K562 (cell line): ENCODE data around the gene DCAKD. TPM values are rescaled to one million over a fixed set of nuclear protein-coding genes. Genes with fewer than 3 reads are reported as not detected.

ENCODE experiments used
- BDP1 ChIP-seq: IDR thresholded peaks from 3 replicates; pipeline ENCODE4 v1.6.1; 2011; ENCODE audit not compliant: insufficient read length, insufficient read depth
- C11orf30 ChIP-seq: fragments of 450-650 bp; IDR thresholded peaks from 2 replicates; pipeline ENCODE4 v1.6.1; 2016; ENCODE audit warnings: low read depth, mild to moderate bottlenecking
- DNMT1 ChIP-seq: fragments of 450-650 bp; IDR thresholded peaks from 2 replicates; pipeline ENCODE4 v1.6.1; 2016; ENCODE audit warnings: antibody characterized with exemption, mild to moderate bottlenecking
- E2F3 ChIP-seq: fragments of 250-450 bp; sonication (Bioruptor Pico); IDR thresholded peaks from 2 replicates; pipeline ENCODE4 v1.4.0; 2020; ENCODE audit warnings: mild to moderate bottlenecking
- FOXP1 ChIP-seq: sonication (generic); formaldehyde crosslinking; IDR thresholded peaks from 2 replicates; pipeline ENCODE4 v1.8.0; 2022; ENCODE audit warnings: mild to moderate bottlenecking, missing genetic modification reagents
- HDAC3 ChIP-seq: fragments of 450-650 bp; IDR thresholded peaks from 2 replicates; pipeline ENCODE4 v1.6.1; 2018; ENCODE audit warnings: borderline replicate concordance, mild to moderate bottlenecking, moderate library complexity; ENCODE audit not compliant: partially characterized antibody
- PYGO2 ChIP-seq: fragments of 450-650 bp; IDR thresholded peaks from 2 replicates; pipeline ENCODE4 v1.6.1; 2016; ENCODE audit warnings: mild to moderate bottlenecking, missing genetic modification characterization, moderate library complexity, missing compliant biosample characterization
- RFX5 ChIP-seq: IDR thresholded peaks from 2 replicates; pipeline ENCODE4 v1.6.1; 2011; ENCODE audit warnings: low read depth, mild to moderate bottlenecking, improper control_type of control experiment, low read length
- RFX7 ChIP-seq: fragments of 250-450 bp; sonication (Bioruptor Pico); IDR thresholded peaks from 2 replicates; pipeline ENCODE4 v1.5.1; 2021; ENCODE audit warnings: mild to moderate bottlenecking
- SMC3 ChIP-seq: conservative IDR thresholded peaks from 2 replicates; pipeline ENCODE4 v1.6.1; 2011; ENCODE audit warnings: low read depth, low read length, improper control_type of control experiment; ENCODE audit not compliant: insufficient read depth
- TSC22D4 ChIP-seq: fragments of 450-650 bp; IDR thresholded peaks from 2 replicates; pipeline ENCODE4 v1.6.1; 2016; ENCODE audit warnings: missing genetic modification characterization, missing biosample characterization, control low read depth
- ZNF133 ChIP-seq: fragments of 250-450 bp; sonication (Bioruptor Pico); IDR thresholded peaks from 2 replicates; pipeline ENCODE4 v1.4.0; 2020; ENCODE audit warnings: mild to moderate bottlenecking
- ZNF431 ChIP-seq: sonication (generic); formaldehyde crosslinking; IDR thresholded peaks from 2 replicates; pipeline ENCODE4 v1.8.0; 2022; ENCODE audit warnings: mild to moderate bottlenecking, missing genetic modification reagents
- polyA plus RNA-seq, 8 experiments: library from polyadenylated mRNA; depleted of rRNA in 4 of 8; stranded (reverse) in 5 of 8; unstranded in 3 of 8; fragments of >200 nt; fragmentation: Nextera tagmentation in 2 of 8; fragmentation: Illumina TruSeq in 1 of 8; extraction: Ambion mirVana in 2 of 8; extraction: Trizol in 1 of 8; gene quantifications; 2 replicates each; pipeline versions ENCODE4 v1.2.1 to v1.2.3, GENCODE V29; 2011 to 2014; ENCODE audit warnings: inconsistent platforms in 1 of 8, missing spikeins in 1 of 8
- total RNA-seq, 7 experiments: library from RNA; depleted of rRNA in 6 of 7; stranded (reverse); fragments of >200 nt in 6 of 7; fragmentation: Illumina TruSeq in 2 of 7; extraction: Trizol in 2 of 7; gene quantifications; 2 replicates each; pipeline versions ENCODE4 v1.2.1 to v1.2.3, GENCODE V29; 2011 to 2021; ENCODE audit warnings: low replicate concordance in 1 of 7
- TF ChIP-seq, protein P1 (sequence below): sonication (generic); formaldehyde crosslinking; IDR thresholded peaks from 2 replicates; pipeline ENCODE4 v1.8.1; 2023; ENCODE audit warnings: mild to moderate bottlenecking, missing genetic modification reagents
- TF ChIP-seq, protein P2 (sequence below), 3 experiments: IDR thresholded peaks in 2 of 3; conservative IDR thresholded peaks in 1 of 3; 2 replicates each; pipeline ENCODE4 v1.5.1; 2011 to 2012; ENCODE audit warnings: low read length in 3 of 3, mild to moderate bottlenecking in 3 of 3, control low read depth in 2 of 3, improper control_type of control experiment in 1 of 3, inconsistent platforms in 1 of 3, low read depth in 1 of 3, mixed read lengths in 1 of 3, moderate library complexity in 1 of 3; ENCODE audit not compliant: insufficient read depth in 2 of 3
- TF ChIP-seq, protein P3 (sequence below), 2 experiments: fragments of 450-650 bp in 1 of 2; sonication (generic) in 1 of 2; formaldehyde crosslinking; conservative IDR thresholded peaks; 2 replicates each; pipeline versions ENCODE4 v1.4.0 to v1.8.1; 2020 to 2022; ENCODE audit warnings: mild to moderate bottlenecking in 1 of 2, missing genetic modification reagents in 1 of 2
- TF ChIP-seq, protein P4 (sequence below), 3 experiments: fragments of 200-800 bp in 1 of 3; fragments of 250-450 bp in 1 of 3; fragments of 450-650 bp in 1 of 3; sonication (Bioruptor Pico) in 1 of 3; sonication (Bioruptor generic) in 1 of 3; formaldehyde crosslinking in 1 of 3; IDR thresholded peaks; 2 replicates each; pipeline versions ENCODE4 v1.6.1 to v1.8.0; 2016 to 2022; ENCODE audit warnings: mild to moderate bottlenecking in 2 of 3, missing genetic modification characterization in 2 of 3, missing compliant biosample characterization in 1 of 3, moderate library complexity in 1 of 3

DCAKD gene
- total and polyA plus RNA-seq, 9 of the 15 experiments (the other 6 are each of a cell fraction or from before 2014, with no cell fraction given) = 7.9 to 35.5 (median 21.4) TPM

DNA sequence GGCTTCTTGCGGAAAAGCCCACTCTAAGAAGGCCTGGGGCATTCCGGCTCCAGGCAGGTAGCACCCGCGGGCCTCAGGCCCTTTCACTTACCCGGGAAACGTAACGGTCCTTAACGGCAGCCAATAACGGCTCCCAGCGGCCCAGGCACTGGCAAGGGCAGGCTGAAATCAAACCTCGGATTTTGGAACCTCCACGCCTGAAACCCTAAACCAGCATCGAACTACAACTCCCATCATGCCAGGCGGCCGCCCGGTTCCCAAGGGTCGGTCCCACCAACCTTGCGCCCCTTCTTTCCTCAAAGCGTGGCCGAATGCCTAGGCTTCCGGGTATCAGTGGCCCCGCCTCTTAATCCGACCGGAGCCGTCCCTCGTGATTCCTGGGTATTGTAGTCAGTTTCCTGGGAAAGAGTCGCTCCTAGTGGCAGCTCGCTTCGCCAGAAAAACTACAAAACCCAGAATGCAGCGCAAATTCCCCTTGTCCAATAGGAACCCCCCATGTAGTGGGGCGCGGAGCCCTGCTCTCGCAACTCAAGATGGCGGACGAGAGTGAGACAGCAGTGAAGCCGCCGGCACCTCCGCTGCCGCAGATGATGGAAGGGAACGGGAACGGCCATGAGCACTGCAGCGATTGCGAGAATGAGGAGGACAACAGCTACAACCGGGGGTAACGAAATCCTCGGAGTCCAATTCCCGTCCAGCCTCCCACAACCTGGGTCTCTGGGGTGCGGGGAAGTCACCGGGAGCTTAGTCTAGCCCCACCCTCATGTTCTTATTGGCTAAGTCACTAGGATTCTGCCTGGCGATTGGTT is 9.6 kb upstream of the DCAKD start, which contains the start of gene NMT1 (continued):
- TF ChIP-seq, protein P1, sequence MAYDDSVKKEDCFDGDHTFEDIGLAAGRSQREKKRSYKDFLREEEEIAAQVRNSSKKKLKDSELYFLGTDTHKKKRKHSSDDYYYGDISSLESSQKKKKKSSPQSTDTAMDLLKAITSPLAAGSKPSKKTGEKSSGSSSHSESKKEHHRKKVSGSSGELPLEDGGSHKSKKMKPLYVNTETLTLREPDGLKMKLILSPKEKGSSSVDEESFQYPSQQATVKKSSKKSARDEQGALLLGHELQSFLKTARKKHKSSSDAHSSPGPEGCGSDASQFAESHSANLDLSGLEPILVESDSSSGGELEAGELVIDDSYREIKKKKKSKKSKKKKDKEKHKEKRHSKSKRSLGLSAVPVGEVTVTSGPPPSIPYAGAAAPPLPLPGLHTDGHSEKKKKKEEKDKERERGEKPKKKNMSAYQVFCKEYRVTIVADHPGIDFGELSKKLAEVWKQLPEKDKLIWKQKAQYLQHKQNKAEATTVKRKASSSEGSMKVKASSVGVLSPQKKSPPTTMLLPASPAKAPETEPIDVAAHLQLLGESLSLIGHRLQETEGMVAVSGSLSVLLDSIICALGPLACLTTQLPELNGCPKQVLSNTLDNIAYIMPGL (CRISPR knock-in tag) = no peak
- no peak for TF ChIP-seq TSC22D4
- no peak for TF ChIP-seq ZNF431
- TF ChIP-seq DNMT1 = no peak
- TF ChIP-seq HDAC3 = no peak
- no peak for TF ChIP-seq RFX5
- TF ChIP-seq, protein P2, sequence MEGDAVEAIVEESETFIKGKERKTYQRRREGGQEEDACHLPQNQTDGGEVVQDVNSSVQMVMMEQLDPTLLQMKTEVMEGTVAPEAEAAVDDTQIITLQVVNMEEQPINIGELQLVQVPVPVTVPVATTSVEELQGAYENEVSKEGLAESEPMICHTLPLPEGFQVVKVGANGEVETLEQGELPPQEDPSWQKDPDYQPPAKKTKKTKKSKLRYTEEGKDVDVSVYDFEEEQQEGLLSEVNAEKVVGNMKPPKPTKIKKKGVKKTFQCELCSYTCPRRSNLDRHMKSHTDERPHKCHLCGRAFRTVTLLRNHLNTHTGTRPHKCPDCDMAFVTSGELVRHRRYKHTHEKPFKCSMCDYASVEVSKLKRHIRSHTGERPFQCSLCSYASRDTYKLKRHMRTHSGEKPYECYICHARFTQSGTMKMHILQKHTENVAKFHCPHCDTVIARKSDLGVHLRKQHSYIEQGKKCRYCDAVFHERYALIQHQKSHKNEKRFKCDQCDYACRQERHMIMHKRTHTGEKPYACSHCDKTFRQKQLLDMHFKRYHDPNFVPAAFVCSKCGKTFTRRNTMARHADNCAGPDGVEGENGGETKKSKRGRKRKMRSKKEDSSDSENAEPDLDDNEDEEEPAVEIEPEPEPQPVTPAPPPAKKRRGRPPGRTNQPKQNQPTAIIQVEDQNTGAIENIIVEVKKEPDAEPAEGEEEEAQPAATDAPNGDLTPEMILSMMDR (IDR thresholded peaks at IDR 0.05 in 2 of 3, conservative IDR thresholded peaks at IDR 0.05 in 1 of 3; ENCODE audit: insufficient read depth in 2 of 3, low read depth in 1 of 3, low read length in 3 of 3) = no peak
- TF ChIP-seq C11orf30 = peak; percentile 98
- no peak for TF ChIP-seq RFX7 (CRISPR knock-in tag)
- TF ChIP-seq FOXP1 (CRISPR knock-in tag) = no peak; the same call in 1 of the 2 replicates
- TF ChIP-seq, protein P3, sequence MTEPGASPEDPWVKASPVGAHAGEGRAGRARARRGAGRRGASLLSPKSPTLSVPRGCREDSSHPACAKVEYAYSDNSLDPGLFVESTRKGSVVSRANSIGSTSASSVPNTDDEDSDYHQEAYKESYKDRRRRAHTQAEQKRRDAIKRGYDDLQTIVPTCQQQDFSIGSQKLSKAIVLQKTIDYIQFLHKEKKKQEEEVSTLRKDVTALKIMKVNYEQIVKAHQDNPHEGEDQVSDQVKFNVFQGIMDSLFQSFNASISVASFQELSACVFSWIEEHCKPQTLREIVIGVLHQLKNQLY (CRISPR knock-in tag; conservative IDR thresholded peaks at IDR 0.05) = 0 out of 4 replicates have a peak, but pooled peaks of 1 of the 2 experiments have one; percentile 57
- no peak for TF ChIP-seq PYGO2 (tag)
- TF ChIP-seq, protein P4, sequence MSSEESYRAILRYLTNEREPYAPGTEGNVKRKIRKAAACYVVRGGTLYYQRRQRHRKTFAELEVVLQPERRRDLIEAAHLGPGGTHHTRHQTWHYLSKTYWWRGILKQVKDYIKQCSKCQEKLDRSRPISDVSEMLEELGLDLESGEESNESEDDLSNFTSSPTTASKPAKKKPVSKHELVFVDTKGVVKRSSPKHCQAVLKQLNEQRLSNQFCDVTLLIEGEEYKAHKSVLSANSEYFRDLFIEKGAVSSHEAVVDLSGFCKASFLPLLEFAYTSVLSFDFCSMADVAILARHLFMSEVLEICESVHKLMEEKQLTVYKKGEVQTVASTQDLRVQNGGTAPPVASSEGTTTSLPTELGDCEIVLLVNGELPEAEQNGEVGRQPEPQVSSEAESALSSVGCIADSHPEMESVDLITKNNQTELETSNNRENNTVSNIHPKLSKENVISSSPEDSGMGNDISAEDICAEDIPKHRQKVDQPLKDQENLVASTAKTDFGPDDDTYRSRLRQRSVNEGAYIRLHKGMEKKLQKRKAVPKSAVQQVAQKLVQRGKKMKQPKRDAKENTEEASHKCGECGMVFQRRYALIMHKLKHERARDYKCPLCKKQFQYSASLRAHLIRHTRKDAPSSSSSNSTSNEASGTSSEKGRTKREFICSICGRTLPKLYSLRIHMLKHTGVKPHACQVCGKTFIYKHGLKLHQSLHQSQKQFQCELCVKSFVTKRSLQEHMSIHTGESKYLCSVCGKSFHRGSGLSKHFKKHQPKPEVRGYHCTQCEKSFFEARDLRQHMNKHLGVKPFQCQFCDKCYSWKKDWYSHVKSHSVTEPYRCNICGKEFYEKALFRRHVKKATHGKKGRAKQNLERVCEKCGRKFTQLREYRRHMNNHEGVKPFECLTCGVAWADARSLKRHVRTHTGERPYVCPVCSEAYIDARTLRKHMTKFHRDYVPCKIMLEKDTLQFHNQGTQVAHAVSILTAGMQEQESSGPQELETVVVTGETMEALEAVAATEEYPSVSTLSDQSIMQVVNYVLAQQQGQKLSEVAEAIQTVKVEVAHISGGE (CRISPR knock-in tag; IDR thresholded peaks at IDR 0.05) = peak in 1 of 3 experiments; percentile 96; a peak in 2 of 6 replicates
- peak; percentile 43; the same call in 1 of the 2 replicates for TF ChIP-seq E2F3 (CRISPR knock-in tag)
- no peak for TF ChIP-seq ZNF133
- no peak for TF ChIP-seq BDP1
- no peak for TF ChIP-seq SMC3
